Measurements from ENCODE around the gene DESI1. TPM values are rescaled to one million over a fixed set of nuclear protein-coding genes. Genes with fewer than 3 reads are reported as not detected.
A peak's percentile ranks its signal among the peaks of the same experiment; 100 is the strongest.

The DESI1 gene
- total RNA-seq, 1 experiment from 2014 or later: 40.8 TPM

DNA sequence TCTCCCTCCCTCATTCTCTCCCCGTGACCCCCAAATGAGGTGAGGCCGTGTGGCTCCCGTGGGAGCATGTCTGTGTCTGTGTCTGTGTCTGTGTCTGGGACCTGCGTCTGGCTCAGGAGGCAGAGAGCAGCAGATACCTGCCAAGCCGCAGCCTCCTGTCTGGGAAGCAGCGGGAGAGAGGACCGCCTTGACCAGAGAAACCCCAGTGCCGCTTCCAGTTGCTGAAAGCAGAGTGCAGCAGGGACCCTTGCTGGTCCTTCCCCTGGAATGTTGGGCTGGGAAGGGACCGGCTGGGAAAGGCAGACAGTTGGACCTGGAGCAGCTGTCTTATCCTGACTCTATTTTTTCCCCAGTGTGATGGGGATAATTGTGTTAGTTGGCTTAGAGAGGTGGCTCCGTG, 59.5 kb downstream of the DESI1 start:
- Histone ChIP-seq H3K4me1 (ENCODE audit: control insufficient read depth in 1 of 2, insufficient read depth in 2 of 2, low read length in 2 of 2) (peaks cover 34 to 66% of the 10 kb centered on the region in 2 experiments), H2AFZ (ENCODE audit: low read depth, low read length, poor library complexity, severe bottlenecking) (no peak overlapping the region), H3K9ac (ENCODE audit: low read length) (no peak overlapping the region), H3K4me2 (ENCODE audit: low read length) (peak overlapping the region; percentile 33; the same call in 1 of the 2 replicates), H3K27me3 (ENCODE audit: insufficient read depth, low read length) (no peaks in the 10 kb centered on the region), H3K27ac (ENCODE audit: low read depth, low read length) (no peak overlapping the region), H4K20me1 (ENCODE audit: insufficient read depth) (no peaks in the 10 kb centered on the region), H3K9me3 (ENCODE audit: control insufficient read depth in 1 of 2, insufficient read depth in 1 of 2, low read depth in 1 of 2, low read length in 2 of 2) (no peaks in the 10 kb centered on the region), H3K4me3 (replicated peaks in 1 of 2; ENCODE audit: low read depth in 1 of 2, low read length in 2 of 2) (no peak overlapping the region), H3K36me3 (ENCODE audit: control insufficient read depth in 1 of 2, insufficient read depth in 2 of 2, low read length in 2 of 2) (no peaks in the 10 kb centered on the region), H3K79me2 (ENCODE audit: insufficient read depth, low read length) (no peaks in the 10 kb centered on the region), H3K9me2 (ENCODE audit: insufficient read depth) (no peaks in the 10 kb centered on the region)
- intact Hi-C loops (cut with micrococcal nuclease): no loop called here
- ChIA-PET POLR2A (interaction anchor here (1.2 kb wide), 1 partner anchor 28 kb away, joined by 8 read pairs; the partner anchor contains the start of gene PMM1), CTCF (no interaction called here), RAD21 (ENCODE audit: low non-redundant PET in 1 of 2, low total read pairs in 2 of 2, uncharacterized antibody in 2 of 2, unreplicated experiment in 2 of 2) (no interaction called here)
- ATAC-seq (no peak), DNase-seq (ENCODE audit: low read depth, low spot score) (no peak)
- BruUV-seq (replicated peaks): no TSS peak
- no peak for TF ChIP-seq YY1 (IDR thresholded peaks at IDR 0.05; ENCODE audit: extremely low read depth, insufficient replicate concordance, low read depth, low read length)
- TF ChIP-seq RAD21 (IDR thresholded peaks at IDR 0.05; ENCODE audit: low read depth): no peak

DNA sequence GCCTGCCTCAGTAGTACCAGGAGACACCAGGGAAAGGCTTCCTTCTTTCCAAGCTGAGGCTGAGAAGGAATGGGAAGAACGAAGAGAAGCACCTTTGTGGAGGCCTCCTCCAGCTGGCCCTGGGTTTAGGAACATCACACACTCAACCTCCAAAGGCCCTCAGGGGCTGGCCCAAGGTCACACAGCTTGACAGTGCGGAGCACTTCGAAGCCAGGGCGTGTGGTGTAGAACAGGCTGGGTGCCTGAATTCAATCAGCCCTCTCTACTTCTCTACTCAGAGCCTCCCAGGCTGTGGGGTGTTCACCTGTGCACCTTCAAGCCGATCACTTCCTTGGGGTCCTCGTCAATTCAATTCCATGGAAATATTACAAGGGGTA, 60.8 kb downstream of the DESI1 start:
- RAD21 ChIA-PET (ENCODE audit: low non-redundant PET in 1 of 2, low total read pairs in 2 of 2, uncharacterized antibody in 2 of 2, unreplicated experiment in 2 of 2): no interaction called here
- H3K4me2 ChIP-seq (ENCODE audit: low read length): no peak overlapping the region
- H3K4me1 ChIP-seq (ENCODE audit: control insufficient read depth in 1 of 2, insufficient read depth in 2 of 2, low read length in 2 of 2): peaks cover 28 to 54% of the 10 kb centered on the region in 2 experiments
- no peaks in the 10 kb centered on the region for H3K9me3 ChIP-seq (ENCODE audit: control insufficient read depth in 1 of 2, insufficient read depth in 1 of 2, low read depth in 1 of 2, low read length in 2 of 2)
- H3K27me3 ChIP-seq (ENCODE audit: insufficient read depth, low read length): no peaks in the 10 kb centered on the region
- DNase-seq (ENCODE audit: low read depth, low spot score): no peak
- H3K9ac ChIP-seq (ENCODE audit: low read length): no peak overlapping the region
- no peak overlapping the region for H3K27ac ChIP-seq (ENCODE audit: low read depth, low read length)
- H3K4me3 ChIP-seq (replicated peaks in 1 of 2; ENCODE audit: low read depth in 1 of 2, low read length in 2 of 2): no peak overlapping the region
- intact Hi-C loops (cut with micrococcal nuclease): no loop called here
- H3K79me2 ChIP-seq (ENCODE audit: insufficient read depth, low read length): no peaks in the 10 kb centered on the region
- no peak overlapping the region for H2AFZ ChIP-seq (ENCODE audit: low read depth, low read length, poor library complexity, severe bottlenecking)
- ATAC-seq: no peak
- CTCF ChIA-PET: no interaction called here
- TF ChIP-seq CBX3 (IDR thresholded peaks at IDR 0.05; ENCODE audit: low read depth): no peak
- no peak for TF ChIP-seq POLR2AphosphoS5 (IDR thresholded peaks at IDR 0.05; ENCODE audit: low read depth, low read length)
- no peak for TF ChIP-seq EZH2 (IDR thresholded peaks at IDR 0.05)
- TF ChIP-seq SP1 (IDR thresholded peaks at IDR 0.05; ENCODE audit: low read depth): no peak
- no peak for TF ChIP-seq JUND (IDR thresholded peaks at IDR 0.05)
- TF ChIP-seq ELF1 (IDR thresholded peaks at IDR 0.05; ENCODE audit: borderline replicate concordance, low read depth): no peak
- TF ChIP-seq, protein P1, sequence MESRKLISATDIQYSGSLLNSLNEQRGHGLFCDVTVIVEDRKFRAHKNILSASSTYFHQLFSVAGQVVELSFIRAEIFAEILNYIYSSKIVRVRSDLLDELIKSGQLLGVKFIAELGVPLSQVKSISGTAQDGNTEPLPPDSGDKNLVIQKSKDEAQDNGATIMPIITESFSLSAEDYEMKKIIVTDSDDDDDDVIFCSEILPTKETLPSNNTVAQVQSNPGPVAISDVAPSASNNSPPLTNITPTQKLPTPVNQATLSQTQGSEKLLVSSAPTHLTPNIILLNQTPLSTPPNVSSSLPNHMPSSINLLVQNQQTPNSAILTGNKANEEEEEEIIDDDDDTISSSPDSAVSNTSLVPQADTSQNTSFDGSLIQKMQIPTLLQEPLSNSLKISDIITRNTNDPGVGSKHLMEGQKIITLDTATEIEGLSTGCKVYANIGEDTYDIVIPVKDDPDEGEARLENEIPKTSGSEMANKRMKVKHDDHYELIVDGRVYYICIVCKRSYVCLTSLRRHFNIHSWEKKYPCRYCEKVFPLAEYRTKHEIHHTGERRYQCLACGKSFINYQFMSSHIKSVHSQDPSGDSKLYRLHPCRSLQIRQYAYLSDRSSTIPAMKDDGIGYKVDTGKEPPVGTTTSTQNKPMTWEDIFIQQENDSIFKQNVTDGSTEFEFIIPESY (IDR thresholded peaks at IDR 0.05; ENCODE audit: extremely low read depth, insufficient replicate concordance, low read length): no peak
- TF ChIP-seq ZNF274 (IDR thresholded peaks at IDR 0.05; ENCODE audit: low read depth, low read length): no peak
- no peak for TF ChIP-seq POLR2A (IDR thresholded peaks at IDR 0.05; ENCODE audit: borderline replicate concordance, extremely low read depth, insufficient read depth, insufficient read length)
- TF ChIP-seq, protein P2, sequence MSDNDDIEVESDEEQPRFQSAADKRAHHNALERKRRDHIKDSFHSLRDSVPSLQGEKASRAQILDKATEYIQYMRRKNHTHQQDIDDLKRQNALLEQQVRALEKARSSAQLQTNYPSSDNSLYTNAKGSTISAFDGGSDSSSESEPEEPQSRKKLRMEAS (IDR thresholded peaks at IDR 0.05): no peak
- no peak for TF ChIP-seq EZH2phosphoT487 (IDR thresholded peaks at IDR 0.05; ENCODE audit: borderline replicate concordance)
- no peak for TF ChIP-seq SIN3A (IDR thresholded peaks at IDR 0.05; ENCODE audit: low read depth)
- no peak for TF ChIP-seq TCF7L2 (IDR thresholded peaks at IDR 0.05; ENCODE audit: borderline replicate concordance, extremely low read depth, insufficient read depth, insufficient read length)
- no peak for TF ChIP-seq EGR1 (IDR thresholded peaks at IDR 0.05; ENCODE audit: low read depth)
- no peak for TF ChIP-seq CEBPB (IDR thresholded peaks at IDR 0.05; ENCODE audit: low read depth)
- TF ChIP-seq FOSL1 (IDR thresholded peaks at IDR 0.05; ENCODE audit: low read depth): no peak
- TF ChIP-seq ZFX (IDR thresholded peaks at IDR 0.05): no peak
- POLR2A ChIA-PET: no interaction called here
- no peaks in the 10 kb centered on the region for H3K36me3 ChIP-seq (ENCODE audit: control insufficient read depth in 1 of 2, insufficient read depth in 2 of 2, low read length in 2 of 2)
- H3K9me2 ChIP-seq (ENCODE audit: insufficient read depth): no peaks in the 10 kb centered on the region
- BruUV-seq (replicated peaks): no TSS peak
- no peaks in the 10 kb centered on the region for H4K20me1 ChIP-seq (ENCODE audit: insufficient read depth)

All from HCT116 (cell line).